ENCODE measurements around the gene BRICD5. TPM values are rescaled to one million over a fixed set of nuclear protein-coding genes. Genes with fewer than 3 reads are reported as not detected.

Gene BRICD5
- polyA plus RNA-seq, 4 donors, result 1.6 to 84.1 (median 8.6) TPM

DNA sequence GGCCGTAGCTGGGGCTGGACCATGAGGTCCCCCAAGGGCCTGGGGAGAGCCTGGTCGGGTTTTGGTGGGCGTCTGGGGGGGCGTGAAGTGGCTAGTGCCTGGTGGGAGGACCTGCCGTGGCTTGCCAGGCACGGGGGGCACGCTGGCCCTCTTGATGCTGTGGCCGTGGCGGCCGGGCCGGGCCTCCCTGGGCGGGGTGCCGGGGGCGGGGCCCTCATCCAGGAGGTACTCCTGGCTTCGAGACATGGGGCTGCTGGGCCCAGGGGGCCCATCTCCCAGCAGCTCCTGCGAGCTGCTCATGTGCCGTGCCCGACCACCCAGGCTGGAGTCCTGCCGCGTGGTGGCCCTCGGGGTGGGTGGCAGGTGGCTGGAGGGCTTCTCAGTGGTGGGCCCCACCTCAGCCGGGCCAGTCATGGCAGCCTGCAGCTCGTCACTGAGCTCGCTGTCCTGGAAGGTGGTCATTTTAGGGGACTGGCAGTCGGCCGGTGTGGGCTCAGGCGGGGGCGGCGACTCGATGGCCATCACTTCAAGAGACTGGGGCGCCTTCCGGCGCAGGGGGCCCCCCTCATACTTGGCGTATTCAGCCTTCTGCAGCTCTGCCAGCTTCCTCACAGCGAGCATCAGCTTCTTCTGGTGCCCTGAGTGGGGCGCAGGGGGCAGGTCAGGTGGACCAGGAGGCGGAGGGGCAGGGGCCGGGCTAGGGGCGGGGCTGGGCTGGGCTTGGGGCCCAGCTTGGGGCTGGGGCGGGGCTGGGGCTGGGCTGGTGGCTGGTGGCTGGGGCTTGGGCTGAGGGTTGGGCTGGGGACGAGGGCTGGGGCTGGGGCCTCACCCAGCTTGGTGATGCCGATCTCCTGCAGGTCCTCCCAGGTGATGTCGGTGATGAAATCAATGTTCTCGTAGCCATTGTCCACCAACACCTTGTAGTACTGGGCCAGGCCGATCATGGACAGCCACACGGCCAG is 29.4 kb downstream of the BRICD5 start:
- H3K4me3 ChIP-seq (ENCODE audit: low read depth in 1 of 3, low read length in 3 of 3), result no peak overlapping the region
- no peak for FAIRE-seq
- DNase-seq, result no peak
- H3K9me3 ChIP-seq (ENCODE audit: control insufficient read depth in 2 of 2, insufficient read depth in 1 of 2, low read depth in 1 of 2, low read length in 1 of 2), result no peaks in the 10 kb centered on the region
- H3K27me3 ChIP-seq (ENCODE audit: control insufficient read depth in 3 of 3, insufficient read depth in 3 of 3, low read length in 3 of 3), result no peaks in the 10 kb centered on the region
- WGBS, 3 donors, result 71 to 81% (median 73%) methylated on average over 28 to 46 of the region's 46 CpGs
- no peak overlapping the region for H3K27ac ChIP-seq (ENCODE audit: low read depth in 1 of 3, low read length in 2 of 3)
- no peaks in the 10 kb centered on the region for H3K4me1 ChIP-seq (ENCODE audit: control insufficient read depth in 3 of 3, insufficient read depth in 2 of 3, low read depth in 1 of 3, low read length in 2 of 3)
- peaks cover 2 to 16% (median 6%) of the 10 kb centered on the region in 3 donors for H3K36me3 ChIP-seq (ENCODE audit: control insufficient read depth in 3 of 3, insufficient read depth in 2 of 3, low read depth in 1 of 3, low read length in 3 of 3)

DNA sequence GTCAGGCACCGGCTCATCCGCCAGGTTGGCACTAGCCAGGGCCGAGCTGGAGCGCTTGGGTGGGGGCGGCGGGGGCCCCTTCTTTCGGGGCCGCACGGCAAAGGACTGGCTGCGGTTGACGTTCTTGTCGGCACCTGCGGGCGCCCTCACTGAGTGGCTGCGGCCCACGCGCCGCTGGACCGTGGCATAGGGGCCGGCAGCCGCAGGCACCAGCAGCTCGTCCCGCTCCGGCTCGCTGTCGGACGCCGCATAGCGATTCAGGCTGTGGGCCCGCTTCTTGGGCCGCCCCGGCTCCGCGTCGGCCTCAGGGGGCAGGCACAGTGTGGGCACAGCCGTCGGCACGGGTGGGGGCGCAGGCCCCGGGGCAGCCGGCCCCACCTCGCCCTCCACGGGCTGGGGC is 30.2 kb downstream of the BRICD5 start:
- Histone ChIP-seq H3K27ac (ENCODE audit: low read depth in 1 of 3, low read length in 2 of 3) (no peak overlapping the region), H3K4me1 (ENCODE audit: control insufficient read depth in 3 of 3, insufficient read depth in 2 of 3, low read depth in 1 of 3, low read length in 2 of 3) (no peaks in the 10 kb centered on the region), H3K27me3 (ENCODE audit: control insufficient read depth in 3 of 3, insufficient read depth in 3 of 3, low read length in 3 of 3) (no peaks in the 10 kb centered on the region), H3K9me3 (ENCODE audit: control insufficient read depth in 2 of 2, insufficient read depth in 1 of 2, low read depth in 1 of 2, low read length in 1 of 2) (no peaks in the 10 kb centered on the region), H3K4me3 (ENCODE audit: low read depth in 1 of 3, low read length in 3 of 3) (no peak overlapping the region), H3K36me3 (ENCODE audit: control insufficient read depth in 3 of 3, insufficient read depth in 2 of 3, low read depth in 1 of 3, low read length in 3 of 3) (peaks cover 2 to 24% (median 9%) of the 10 kb centered on the region in 3 donors)
- 95 to 96% (median 95%) methylated on average over 33 to 43 of the region's 43 CpGs for WGBS, 3 donors
- DNase-seq (no peak), FAIRE-seq (no peak)

DNA sequence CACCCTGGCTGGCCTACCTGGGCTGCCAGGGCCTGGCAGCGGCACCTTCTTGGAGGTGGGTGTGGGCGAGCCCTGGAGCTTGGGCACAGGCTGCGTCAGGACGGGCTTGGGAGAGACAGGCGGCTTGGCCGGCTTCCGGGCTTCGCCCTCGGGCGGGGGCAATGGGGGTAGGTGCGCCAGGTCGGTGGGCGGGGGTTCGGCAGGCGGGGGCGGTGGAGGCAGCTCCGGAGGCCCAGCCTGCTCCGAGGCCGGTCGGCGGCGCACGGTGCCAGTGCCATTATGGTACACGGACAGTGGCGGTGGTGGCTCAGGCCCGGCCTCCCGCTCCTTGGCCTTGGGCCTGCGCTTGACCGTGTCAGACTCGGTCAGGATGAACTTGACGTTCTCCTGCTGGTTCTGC is 31.1 kb downstream of the BRICD5 start:
- Histone ChIP-seq H3K4me3 (ENCODE audit: low read depth in 1 of 3, low read length in 3 of 3) (no peak overlapping the region), H3K27me3 (ENCODE audit: control insufficient read depth in 3 of 3, insufficient read depth in 3 of 3, low read length in 3 of 3) (no peaks in the 10 kb centered on the region), H3K9me3 (ENCODE audit: control insufficient read depth in 2 of 2, insufficient read depth in 1 of 2, low read depth in 1 of 2, low read length in 1 of 2) (no peaks in the 10 kb centered on the region), H3K36me3 (ENCODE audit: control insufficient read depth in 3 of 3, insufficient read depth in 2 of 3, low read depth in 1 of 3, low read length in 3 of 3) (peaks cover 2 to 33% (median 9%) of the 10 kb centered on the region in 3 donors), H3K27ac (ENCODE audit: low read depth in 1 of 3, low read length in 2 of 3) (no peak overlapping the region), H3K4me1 (ENCODE audit: control insufficient read depth in 3 of 3, insufficient read depth in 2 of 3, low read depth in 1 of 3, low read length in 2 of 3) (no peaks in the 10 kb centered on the region)
- DNase-seq (no peak), FAIRE-seq (no peak)
- WGBS, 3 donors, result 80 to 93% (median 88%) methylated on average over 26 to 31 of the region's 31 CpGs

DNA sequence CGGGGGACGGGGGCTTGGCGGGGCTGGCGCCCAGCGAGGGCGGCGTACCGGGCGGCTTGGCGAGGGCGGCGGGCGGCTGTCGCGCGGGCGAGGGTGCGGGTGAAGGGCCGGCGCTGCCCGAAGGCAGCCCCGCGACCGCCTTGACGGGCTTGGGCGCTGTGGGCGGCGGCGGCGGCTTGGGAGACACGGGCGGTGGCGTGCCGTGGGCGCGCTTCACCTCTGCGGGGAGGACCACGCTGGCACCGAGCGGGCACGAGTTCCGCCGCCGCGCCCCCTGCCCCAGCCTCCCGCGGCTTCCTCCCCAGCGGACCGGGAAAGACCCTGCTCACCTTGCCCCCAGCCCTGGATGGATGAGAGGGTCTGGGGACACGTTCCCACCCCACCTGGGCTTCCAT is 31.6 kb downstream of the BRICD5 start:
- H3K27ac ChIP-seq (ENCODE audit: low read depth in 1 of 3, low read length in 2 of 3), result no peak overlapping the region
- H3K4me1 ChIP-seq (ENCODE audit: control insufficient read depth in 3 of 3, insufficient read depth in 2 of 3, low read depth in 1 of 3, low read length in 2 of 3), result no peaks in the 10 kb centered on the region
- H3K27me3 ChIP-seq (ENCODE audit: control insufficient read depth in 3 of 3, insufficient read depth in 3 of 3, low read length in 3 of 3), result no peaks in the 10 kb centered on the region
- FAIRE-seq (no peak), DNase-seq (no peak)
- 37 to 69% (median 66%) methylated on average over 19 to 50 of the region's 50 CpGs for WGBS, 3 donors
- H3K4me3 ChIP-seq (ENCODE audit: low read depth in 1 of 3, low read length in 3 of 3), result no peak overlapping the region
- H3K9me3 ChIP-seq (ENCODE audit: control insufficient read depth in 2 of 2, insufficient read depth in 1 of 2, low read depth in 1 of 2, low read length in 1 of 2), result no peaks in the 10 kb centered on the region
- peaks cover 3 to 38% (median 9%) of the 10 kb centered on the region in 3 donors for H3K36me3 ChIP-seq (ENCODE audit: control insufficient read depth in 3 of 3, insufficient read depth in 2 of 3, low read depth in 1 of 3, low read length in 3 of 3)

DNA sequence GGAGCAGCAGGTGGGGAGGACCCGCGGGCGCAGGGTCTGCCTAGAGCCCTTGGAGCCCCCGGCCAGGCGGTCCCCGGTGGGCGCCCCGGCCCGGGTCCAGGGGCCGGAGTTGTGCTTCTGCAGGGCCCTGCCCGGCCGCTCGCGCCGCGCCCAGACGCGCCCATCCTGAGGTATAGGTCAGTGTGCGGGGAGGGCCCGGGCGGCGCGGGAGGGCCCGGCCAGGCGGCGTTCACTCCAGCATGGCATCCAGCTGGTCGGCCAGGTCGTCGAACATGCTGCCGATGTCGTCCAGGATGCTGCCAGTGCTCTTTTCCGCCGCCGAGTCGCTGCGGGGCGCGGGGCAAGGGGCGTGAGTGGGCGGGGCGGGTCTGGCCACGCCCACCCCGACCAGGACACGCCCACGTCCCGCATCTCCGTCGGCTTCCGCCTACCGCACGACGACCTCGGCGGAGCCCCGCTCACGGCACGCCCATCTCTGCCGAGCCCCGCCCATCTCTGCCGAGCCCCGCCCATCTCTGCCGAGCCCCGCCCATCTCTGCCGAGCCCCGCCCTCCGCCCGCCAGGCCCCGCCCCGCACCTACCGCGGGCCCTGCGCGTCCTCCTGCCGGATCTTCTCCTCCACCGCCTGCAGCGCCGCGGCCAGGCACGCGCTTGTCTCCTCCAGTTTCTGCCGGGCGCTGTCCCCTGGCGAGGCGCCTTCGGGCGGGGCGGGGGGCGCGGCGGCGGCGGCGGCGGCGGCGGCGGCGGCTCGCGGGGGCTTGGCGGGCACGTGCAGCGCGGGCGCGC is 32.1 kb downstream of the BRICD5 start:
- peaks cover 6 to 44% (median 13%) of the 10 kb centered on the region in 3 donors for H3K36me3 ChIP-seq (ENCODE audit: control insufficient read depth in 3 of 3, insufficient read depth in 2 of 3, low read depth in 1 of 3, low read length in 3 of 3)
- WGBS, 3 donors, result 34 to 65% (median 57%) methylated on average over 25 to 106 of the region's 106 CpGs
- DNase-seq, result peak in 1 of 2 donors; percentile 42
- H3K4me1 ChIP-seq (ENCODE audit: control insufficient read depth in 3 of 3, insufficient read depth in 2 of 3, low read depth in 1 of 3, low read length in 2 of 3), result no peaks in the 10 kb centered on the region
- no peak for FAIRE-seq
- no peaks in the 10 kb centered on the region for H3K27me3 ChIP-seq (ENCODE audit: control insufficient read depth in 3 of 3, insufficient read depth in 3 of 3, low read length in 3 of 3)
- no peak overlapping the region for H3K4me3 ChIP-seq (ENCODE audit: low read depth in 1 of 3, low read length in 3 of 3)
- no peak overlapping the region for H3K27ac ChIP-seq (ENCODE audit: low read depth in 1 of 3, low read length in 2 of 3)
- H3K9me3 ChIP-seq (ENCODE audit: control insufficient read depth in 2 of 2, insufficient read depth in 1 of 2, low read depth in 1 of 2, low read length in 1 of 2), result no peaks in the 10 kb centered on the region

DNA sequence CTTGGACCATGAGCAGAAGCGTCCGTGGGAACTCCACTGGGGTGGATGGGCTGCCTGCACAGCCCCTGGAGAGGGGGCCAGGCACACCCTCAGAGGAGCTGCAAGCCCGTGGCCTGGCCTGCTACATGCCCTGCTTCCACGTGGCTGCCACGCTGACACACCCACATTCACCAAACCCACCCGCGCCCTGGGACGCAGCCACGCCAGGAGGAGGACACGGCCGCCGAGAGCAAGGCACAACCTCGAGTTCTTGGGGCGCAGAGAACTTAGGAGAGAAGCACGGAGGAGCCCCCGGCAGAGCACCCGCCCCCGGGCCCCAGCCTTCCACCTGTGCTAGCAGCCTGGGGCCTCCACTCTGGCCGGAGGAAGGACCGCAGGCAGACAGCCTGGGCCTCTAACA is 33.1 kb downstream of the BRICD5 start:
- Histone ChIP-seq H3K4me1 (ENCODE audit: control insufficient read depth in 3 of 3, insufficient read depth in 2 of 3, low read depth in 1 of 3, low read length in 2 of 3) (no peaks in the 10 kb centered on the region), H3K27me3 (ENCODE audit: control insufficient read depth in 3 of 3, insufficient read depth in 3 of 3, low read length in 3 of 3) (no peaks in the 10 kb centered on the region), H3K36me3 (ENCODE audit: control insufficient read depth in 3 of 3, insufficient read depth in 2 of 3, low read depth in 1 of 3, low read length in 3 of 3) (peaks cover 6 to 53% (median 19%) of the 10 kb centered on the region in 3 donors), H3K4me3 (ENCODE audit: low read depth in 1 of 3, low read length in 3 of 3) (no peak overlapping the region), H3K9me3 (ENCODE audit: control insufficient read depth in 2 of 2, insufficient read depth in 1 of 2, low read depth in 1 of 2, low read length in 1 of 2) (no peaks in the 10 kb centered on the region), H3K27ac (ENCODE audit: low read depth in 1 of 3, low read length in 2 of 3) (no peak overlapping the region)
- no peak for FAIRE-seq
- WGBS, 3 donors, result 92 to 94% (median 93%) methylated on average over 20 of the region's 20 CpGs
- DNase-seq, result no peak

DNA sequence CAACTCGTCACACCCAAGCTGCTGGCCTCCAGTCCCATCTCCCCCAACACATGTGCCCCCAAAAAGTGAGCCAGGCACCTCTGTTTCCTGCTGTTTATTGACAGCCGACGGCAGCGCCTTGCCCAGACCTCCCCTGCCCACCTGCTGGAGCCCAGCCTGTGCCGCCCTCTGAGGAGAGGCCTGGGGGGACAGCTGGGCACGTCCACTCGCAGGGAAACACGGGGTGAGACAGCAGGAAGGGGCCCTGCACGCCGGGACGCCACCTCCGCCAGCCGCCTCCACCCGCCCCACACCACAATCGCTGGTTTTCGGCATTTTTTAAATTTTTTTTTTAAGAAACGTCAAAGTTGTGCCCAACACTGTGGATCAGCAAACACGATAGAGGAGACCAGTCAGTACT is 33.6 kb downstream of the BRICD5 start:
- no peaks in the 10 kb centered on the region for H3K4me1 ChIP-seq (ENCODE audit: control insufficient read depth in 3 of 3, insufficient read depth in 2 of 3, low read depth in 1 of 3, low read length in 2 of 3)
- no peak overlapping the region for H3K4me3 ChIP-seq (ENCODE audit: low read depth in 1 of 3, low read length in 3 of 3)
- no peaks in the 10 kb centered on the region for H3K9me3 ChIP-seq (ENCODE audit: control insufficient read depth in 2 of 2, insufficient read depth in 1 of 2, low read depth in 1 of 2, low read length in 1 of 2)
- DNase-seq (no peak), FAIRE-seq (no peak)
- 92 to 94% (median 93%) methylated on average over 18 of the region's 18 CpGs for WGBS, 3 donors
- no peaks in the 10 kb centered on the region for H3K27me3 ChIP-seq (ENCODE audit: control insufficient read depth in 3 of 3, insufficient read depth in 3 of 3, low read length in 3 of 3)
- peaks cover 6 to 56% (median 19%) of the 10 kb centered on the region in 3 donors for H3K36me3 ChIP-seq (ENCODE audit: control insufficient read depth in 3 of 3, insufficient read depth in 2 of 3, low read depth in 1 of 3, low read length in 3 of 3)
- no peak overlapping the region for H3K27ac ChIP-seq (ENCODE audit: low read depth in 1 of 3, low read length in 2 of 3)

DNA sequence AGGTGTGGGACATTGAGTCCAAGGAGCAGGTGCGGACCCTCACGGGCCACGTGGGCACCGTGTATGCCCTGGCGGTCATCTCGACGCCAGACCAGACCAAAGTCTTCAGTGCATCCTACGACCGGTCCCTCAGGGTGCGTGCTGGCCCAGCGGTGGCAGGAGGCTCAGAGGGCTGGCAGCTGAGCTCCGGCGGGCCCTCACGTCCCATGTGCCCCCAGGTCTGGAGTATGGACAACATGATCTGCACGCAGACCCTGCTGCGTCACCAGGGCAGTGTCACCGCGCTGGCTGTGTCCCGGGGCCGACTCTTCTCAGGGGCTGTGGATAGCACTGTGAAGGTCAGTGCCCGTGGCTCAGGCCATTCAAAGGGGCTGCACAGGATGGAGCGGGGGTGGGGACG is 34.6 kb downstream of the BRICD5 start:
- no peaks in the 10 kb centered on the region for H3K9me3 ChIP-seq (ENCODE audit: control insufficient read depth in 2 of 2, insufficient read depth in 1 of 2, low read depth in 1 of 2, low read length in 1 of 2)
- FAIRE-seq (no peak), DNase-seq (no peak)
- peaks cover 0 to 6% (median 0%) of the 10 kb centered on the region in 3 donors for H3K4me1 ChIP-seq (ENCODE audit: control insufficient read depth in 3 of 3, insufficient read depth in 2 of 3, low read depth in 1 of 3, low read length in 2 of 3)
- H3K27me3 ChIP-seq (ENCODE audit: control insufficient read depth in 3 of 3, insufficient read depth in 3 of 3, low read length in 3 of 3), result no peaks in the 10 kb centered on the region
- no peak overlapping the region for H3K27ac ChIP-seq (ENCODE audit: low read depth in 1 of 3, low read length in 2 of 3)
- no peak overlapping the region for H3K4me3 ChIP-seq (ENCODE audit: low read depth in 1 of 3, low read length in 3 of 3)
- H3K36me3 ChIP-seq (ENCODE audit: control insufficient read depth in 3 of 3, insufficient read depth in 2 of 3, low read depth in 1 of 3, low read length in 3 of 3), result peaks cover 11 to 66% (median 19%) of the 10 kb centered on the region in 3 donors
- 94 to 96% (median 95%) methylated on average over 23 of the region's 23 CpGs for WGBS, 3 donors
